ENCODE data around the gene GPC6.

GPC6 gene

GRCh38 chr13:93872376-93872775 lies 645.8 kb downstream of the GPC6 start:
- DNase-seq, result no peak

GRCh38 chr13:93872786-93873347 lies 646.3 kb downstream of the GPC6 start:
- no peak for DNase-seq

GRCh38 chr13:93875547-93875946 lies 648.9 kb downstream of the GPC6 start:
- DNase-seq, result no peak

DNA sequence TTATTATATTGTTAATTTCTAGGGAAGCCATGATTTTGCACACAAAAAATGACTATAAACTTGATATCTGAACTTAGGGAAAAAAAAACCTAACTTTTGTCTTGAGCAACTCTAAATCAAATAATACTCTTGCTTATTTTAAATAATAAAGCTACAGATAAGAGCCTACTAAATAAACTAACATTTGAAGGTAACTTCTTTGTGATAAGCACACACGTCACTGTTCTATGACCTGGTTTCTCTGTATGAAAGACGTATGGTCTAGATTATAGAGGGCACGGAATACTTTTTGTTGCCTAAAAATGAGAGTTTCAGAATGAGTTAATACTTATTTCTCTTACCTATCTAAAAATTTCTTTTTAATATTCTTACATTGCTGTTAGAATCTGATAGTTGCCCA lies 649.6 kb downstream of the GPC6 start:
- no peak for DNase-seq

DNA sequence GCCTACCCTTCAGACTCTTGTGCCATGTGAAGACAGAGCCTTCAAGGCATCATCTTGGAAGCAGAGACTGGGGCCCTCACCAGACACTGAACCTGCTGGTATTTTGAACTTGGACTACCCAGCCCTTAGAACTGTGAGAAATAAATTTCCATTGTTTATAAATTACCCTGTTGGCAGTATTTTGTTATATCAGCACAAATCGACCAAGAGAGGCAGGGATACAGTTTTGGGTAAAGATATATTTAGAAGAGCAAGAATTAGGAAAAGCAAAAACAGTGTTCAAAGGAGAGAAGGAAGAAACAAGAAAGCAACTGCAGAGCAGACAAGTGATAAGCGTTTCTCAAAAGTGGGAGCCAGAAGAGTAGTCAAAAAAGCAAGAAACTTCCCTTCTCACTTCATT lies 652.1 kb downstream of the GPC6 start:
- no peak for DNase-seq

GRCh38 chr13:93881411-93881810 lies 654.8 kb downstream of the GPC6 start:
- DNase-seq, result no peak

- no peak for DNase-seq
Observed at GRCh38 chr13:93882086-93882651, 655.6 kb downstream of the GPC6 start.

DNA sequence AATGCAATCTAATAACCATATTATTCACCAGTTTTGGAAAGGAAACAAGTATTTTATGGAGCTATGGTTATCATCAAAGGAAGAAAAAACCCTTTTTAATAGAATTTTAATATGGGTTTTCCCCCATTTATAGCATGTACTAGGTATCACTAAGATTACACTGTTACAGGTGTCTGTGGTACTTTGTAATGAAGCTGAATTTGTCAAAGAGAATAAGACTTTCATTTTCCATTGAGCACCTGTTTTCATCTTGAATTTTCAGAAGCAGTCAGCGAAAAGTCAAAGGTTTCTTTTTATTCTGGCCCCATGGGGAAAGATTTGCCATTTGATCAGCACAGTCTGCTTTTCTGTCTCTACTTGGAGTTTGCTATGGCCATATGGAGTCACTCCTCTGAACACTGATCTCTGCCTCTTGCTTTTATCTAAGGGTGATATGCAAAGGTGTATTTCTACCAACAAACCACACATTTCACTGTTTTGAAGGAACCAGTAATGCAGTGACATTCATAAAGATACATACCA lies 662.9 kb downstream of the GPC6 start:
- DNase-seq, result no peak

GRCh38 chr13:93899981-93900380 lies 673.4 kb downstream of the GPC6 start:
- no peak for DNase-seq

DNA sequence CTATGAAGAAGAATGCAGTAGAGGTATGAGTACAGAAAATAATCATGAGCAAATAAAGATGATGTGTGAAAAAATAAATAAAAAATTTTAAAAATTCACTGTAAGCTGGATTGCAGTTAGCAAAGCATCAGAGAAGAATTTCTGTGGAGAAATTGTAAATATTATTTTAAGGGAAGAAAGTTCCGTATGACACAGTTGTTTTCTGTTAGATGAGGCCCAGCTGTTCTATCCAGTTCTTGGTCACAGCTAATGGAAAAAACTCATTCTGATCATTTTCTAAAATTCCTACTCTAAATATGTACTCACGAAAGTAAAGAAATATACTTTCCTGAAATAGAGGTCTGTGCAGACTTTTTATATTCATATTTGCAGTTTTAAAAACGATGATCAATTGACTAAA lies 674.1 kb downstream of the GPC6 start:
- no peak for DNase-seq

DNA sequence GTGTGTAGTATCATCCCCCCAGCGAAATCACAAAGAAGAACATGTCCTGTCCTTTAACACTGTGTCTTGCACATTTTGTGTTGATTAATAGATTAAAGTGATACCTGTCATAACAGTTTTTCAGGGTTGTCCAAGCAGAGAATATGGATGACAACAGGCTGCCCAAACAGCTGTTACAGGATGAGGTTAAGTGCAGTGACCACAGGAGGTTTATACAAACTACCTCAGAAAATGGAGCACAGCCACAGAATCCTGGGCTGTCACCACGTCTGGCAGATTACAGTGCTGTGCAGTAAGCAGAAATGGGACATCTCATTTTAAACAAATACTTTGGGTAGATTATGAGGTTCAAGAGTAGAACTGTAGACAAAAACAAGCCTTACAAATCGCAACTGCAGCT lies 677.3 kb downstream of the GPC6 start:
- no peak for DNase-seq

DNA sequence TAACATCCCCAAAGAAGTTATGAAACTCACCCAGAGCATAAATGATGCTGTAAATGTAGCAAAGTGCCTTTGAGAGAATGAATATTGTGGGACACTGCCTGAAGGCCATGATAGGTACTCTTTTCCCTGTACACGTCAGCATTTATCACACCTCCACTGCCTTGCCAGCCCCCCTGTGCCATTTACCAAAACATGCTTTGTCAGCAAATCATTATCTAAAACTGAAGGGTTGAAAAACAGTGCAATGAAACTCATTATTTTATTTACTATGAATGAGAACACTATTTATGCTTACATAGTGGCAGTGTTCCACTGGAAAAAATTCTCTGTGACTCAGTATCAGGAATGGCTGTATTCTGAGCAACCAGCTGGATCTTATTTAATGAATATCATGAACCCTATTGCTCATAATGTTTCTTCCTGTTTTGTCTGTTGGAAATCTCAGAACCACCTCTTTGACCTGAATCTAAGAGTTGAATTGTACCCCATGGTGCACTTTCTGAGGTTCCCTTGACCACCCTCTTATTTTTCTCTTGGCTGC lies 688.7 kb downstream of the GPC6 start:
- no peak for DNase-seq

DNA sequence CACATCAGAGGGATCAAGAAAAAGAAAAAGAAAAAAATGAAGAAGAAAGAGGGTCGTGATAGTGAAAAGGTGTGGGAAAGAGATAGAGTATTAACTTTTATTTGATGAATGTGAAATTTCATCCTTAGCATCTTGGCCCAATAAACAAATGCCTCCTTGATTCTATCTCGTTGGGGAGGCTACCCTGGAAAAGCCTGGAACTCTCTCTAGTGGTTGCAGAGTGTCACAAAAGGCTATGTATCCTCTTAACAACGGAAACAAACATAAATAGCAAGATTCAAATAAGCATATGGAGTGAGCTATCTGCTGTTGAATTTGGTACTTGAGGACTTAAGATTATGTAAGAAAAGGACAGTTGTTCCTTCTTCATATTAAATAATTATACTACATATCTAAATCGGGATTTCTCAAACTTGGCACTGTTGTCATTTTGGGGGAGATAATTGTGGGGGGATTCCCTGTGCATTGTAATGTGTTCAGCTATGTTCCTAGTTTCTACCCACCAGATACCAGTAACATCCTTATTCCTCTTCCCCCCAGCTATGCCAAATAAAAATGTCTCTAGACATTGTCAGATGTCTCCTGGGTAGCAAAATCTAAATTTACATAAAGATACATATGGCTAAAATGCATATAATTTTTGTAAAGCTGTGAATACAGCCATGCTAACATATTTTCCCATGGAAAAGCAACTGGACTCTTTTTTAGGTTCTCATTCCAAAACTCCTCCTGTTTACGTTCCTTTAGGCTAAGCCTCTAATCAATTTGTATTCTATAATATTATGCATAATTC lies 695.7 kb downstream of the GPC6 start:
- DNase-seq, result no peak

GRCh38 chr13:93925990-93926389 lies 699.4 kb downstream of the GPC6 start:
- DNase-seq, result no peak

GRCh38 chr13:93926425-93926824 lies 699.8 kb downstream of the GPC6 start:
- no peak for DNase-seq

DNA sequence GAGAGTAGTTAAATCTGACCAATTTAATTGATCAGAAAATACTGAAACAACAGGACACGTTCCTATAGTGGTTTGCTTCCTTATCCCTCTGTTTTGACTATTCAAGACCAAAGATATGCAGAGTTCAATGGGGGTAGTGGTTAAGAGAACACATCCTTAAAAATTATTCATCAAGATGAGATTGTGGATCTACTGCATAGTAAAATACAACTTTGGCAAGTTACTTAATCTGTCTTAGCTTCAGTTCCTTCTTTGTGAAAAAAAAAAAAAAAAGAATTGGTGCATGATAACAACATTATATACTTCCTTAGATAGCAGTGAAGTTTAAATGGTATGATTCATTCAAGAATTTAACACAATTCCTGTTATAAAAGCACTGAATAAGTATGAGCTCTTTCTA lies 700.8 kb downstream of the GPC6 start:
- no peak for DNase-seq

DNA sequence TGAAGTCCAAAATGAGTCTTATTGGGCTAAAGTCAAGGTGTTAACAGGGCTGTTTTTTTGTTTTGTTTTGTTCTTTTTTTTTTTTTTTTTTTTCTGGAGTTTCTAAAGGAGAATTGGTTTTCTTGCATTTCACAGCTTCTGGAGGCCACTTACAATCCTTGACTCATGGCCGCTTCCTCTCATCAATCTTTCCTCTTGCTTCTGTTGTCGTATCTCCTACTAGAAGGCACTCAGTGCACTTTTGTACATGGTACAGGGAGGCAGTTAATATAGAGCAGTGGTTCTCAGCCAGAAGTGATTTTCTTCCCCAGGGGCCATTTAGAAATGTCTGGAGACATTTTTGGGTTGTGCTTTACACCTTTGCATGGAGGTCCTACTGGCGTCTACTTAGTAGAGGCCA lies 706.3 kb downstream of the GPC6 start:
- no peak for DNase-seq

- DNase-seq, result no peak
Observed at GRCh38 chr13:93936901-93937300, 710.3 kb downstream of the GPC6 start.

- DNase-seq, result no peak
Observed at GRCh38 chr13:93941444-93941843, 714.8 kb downstream of the GPC6 start.

DNA sequence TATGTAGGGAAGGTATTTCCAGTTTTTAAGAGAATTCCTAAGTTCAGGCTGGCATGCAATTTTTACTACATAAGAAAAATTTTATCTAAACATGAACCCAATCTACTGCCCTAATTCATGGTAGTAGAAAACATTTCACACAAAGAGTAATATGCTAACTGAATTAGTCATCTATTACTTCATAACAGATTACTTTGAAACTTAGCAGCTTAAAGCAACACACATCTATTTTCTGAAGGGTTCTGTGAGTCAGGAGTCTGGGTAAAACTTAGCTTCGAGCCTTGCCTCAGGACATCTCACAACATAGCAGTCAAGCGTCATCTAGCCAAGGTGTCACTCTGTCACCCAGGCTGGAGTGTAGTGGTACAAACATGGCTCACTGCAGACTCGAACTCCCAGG lies 715.4 kb downstream of the GPC6 start:
- no peak for DNase-seq

DNA sequence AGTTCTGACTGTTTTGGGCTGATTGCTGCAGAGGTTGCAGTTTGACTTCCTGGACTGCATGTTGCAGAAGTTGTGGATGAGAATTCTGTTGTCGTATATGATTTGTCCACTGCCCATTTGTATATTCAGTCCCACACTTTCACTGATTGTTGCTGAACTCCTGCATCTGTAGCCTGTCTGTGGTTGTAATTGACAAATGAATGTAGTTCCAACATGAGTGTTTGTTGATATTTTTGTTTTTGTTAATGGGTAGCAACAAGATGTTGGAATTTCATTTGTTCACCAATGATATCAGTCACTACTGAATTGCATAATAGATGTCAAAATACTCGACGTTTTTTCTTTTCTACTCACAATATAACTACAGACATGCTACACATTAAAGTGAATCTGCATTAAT lies 719.0 kb downstream of the GPC6 start:
- DNase-seq, result no peak

DNA sequence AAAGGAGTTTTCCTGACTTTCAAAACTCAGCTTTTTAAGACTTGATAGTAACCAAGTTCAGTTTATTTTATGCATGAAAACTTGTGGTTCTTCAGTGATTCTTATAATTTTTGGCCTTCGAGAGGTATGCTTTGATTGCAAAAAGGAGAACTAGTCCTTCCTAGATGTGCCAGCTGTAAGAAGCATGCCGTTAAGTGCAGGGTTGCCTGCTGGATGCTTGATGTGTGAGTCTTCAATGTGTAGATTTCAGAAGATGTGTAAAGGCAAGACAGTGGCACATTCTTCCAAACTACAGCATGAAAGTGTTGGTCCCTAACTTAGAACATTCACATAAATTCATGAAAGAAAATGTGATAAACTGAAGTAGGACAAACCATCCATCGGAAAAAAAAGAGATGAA lies 720.4 kb downstream of the GPC6 start:
- no peak for DNase-seq

- no peak for DNase-seq
Observed at GRCh38 chr13:93947651-93948050, 721.0 kb downstream of the GPC6 start.
